Caco-2 (cell line): ENCODE results near the gene IL10RA. TPM values are rescaled to one million over a fixed set of nuclear protein-coding genes. Genes with fewer than 3 reads are reported as not detected.

ENCODE experiments used
- BruUV-seq: library from RNA; stranded (reverse); fragments of 400-500 nt; replicated peaks from 2 replicates; lab custom pipeline; 2021; lab: Mats Ljungman, UMichigan
- CTCF ChIA-PET: fragments of 300-600 bp; sonication (Branson Sonifier 250); formaldehyde crosslinking; loops from one replicate; lab custom pipeline; 2022; ENCODE audit warnings: antibody characterized with exemption; lab: Charles Lee
- POLR2A ChIA-PET: fragments of 300-600 bp; sonication (Branson Sonifier 250); formaldehyde crosslinking; loops from one replicate; lab custom pipeline; 2022; ENCODE audit warnings: antibody characterized with exemption; lab: Charles Lee
- DNase-seq, 2 experiments: peaks; one replicate each; pipeline versions ENCODE4 v3.0.0 to v3.0.0-alpha.2; 2020 to 2022
- H3K27me3 ChIP-seq: replicated peaks from 2 replicates; pipeline ENCODE4 v1.6.0; 2011; ENCODE audit warnings: low read length; ENCODE audit not compliant: control insufficient read depth, insufficient read depth
- H3K36me3 ChIP-seq: 2 replicates; pipeline ENCODE4 v1.5.1; 2011; ENCODE audit warnings: low read length; ENCODE audit not compliant: control insufficient read depth, insufficient read depth
- H3K4me1 ChIP-seq: fragments of 250-450 bp; sonication (Bioruptor Pico); 2 replicates; pipeline ENCODE4 v1.5.1; 2020; ENCODE audit warnings: mild to moderate bottlenecking
- H3K4me3 ChIP-seq: 2 replicates; pipeline ENCODE4 v1.5.1; 2011; ENCODE audit warnings: low read depth, mild to moderate bottlenecking, control low read depth, low read length
- H3K9me3 ChIP-seq: fragments of 250-450 bp; sonication (Bioruptor Pico); 2 replicates; pipeline ENCODE4 v1.5.1; 2020; ENCODE audit warnings: mild to moderate bottlenecking, moderate library complexity
- H3K27ac Mint-ChIP-seq: one replicate; pipeline ENCODE4 v1.8.0; 2022; ENCODE audit warnings: mixed read lengths; ENCODE audit not compliant: unreplicated experiment
- H3K27me3 Mint-ChIP-seq: one replicate; pipeline ENCODE4 v1.8.0; 2022; ENCODE audit warnings: mixed read lengths; ENCODE audit not compliant: insufficient read depth, unreplicated experiment
- H3K36me3 Mint-ChIP-seq: one replicate; pipeline ENCODE4 v1.8.0; 2022; ENCODE audit warnings: mild to moderate bottlenecking, mixed read lengths; ENCODE audit not compliant: insufficient read depth, unreplicated experiment
- H3K4me1 Mint-ChIP-seq: one replicate; pipeline ENCODE4 v1.8.0; 2022; ENCODE audit warnings: low read depth, mixed read lengths; ENCODE audit not compliant: unreplicated experiment
- H3K4me3 Mint-ChIP-seq: one replicate; pipeline ENCODE4 v1.8.0; 2022; ENCODE audit warnings: mild to moderate bottlenecking, moderate library complexity, mixed read lengths; ENCODE audit not compliant: unreplicated experiment
- H3K9me3 Mint-ChIP-seq: one replicate; pipeline ENCODE4 v1.8.0; 2022; ENCODE audit warnings: mixed read lengths; ENCODE audit not compliant: unreplicated experiment
- CTCF ChIP-seq, 2 experiments: fragments of 200-600 bp in 1 of 2; IDR thresholded peaks; 1 replicate in 1 of 2; 2 replicates in 1 of 2; pipeline versions ENCODE4 v1.5.1 to v1.8.0; 2011 to 2022; ENCODE audit warnings: antibody characterized with exemption in 1 of 2, control low read depth in 1 of 2, inconsistent platforms in 1 of 2, low read depth in 1 of 2, low read length in 1 of 2, mild to moderate bottlenecking in 1 of 2, moderate library complexity in 1 of 2; ENCODE audit not compliant: insufficient read depth in 1 of 2, severe bottlenecking in 1 of 2, unreplicated experiment in 1 of 2
- intact Hi-C: fragments of 100-400 bp; cut with micrococcal nuclease; formaldehyde crosslinking; loops from one replicate; pipeline ENCODE4 v1.10.0; 2022; ENCODE audit not compliant: unreplicated experiment
- total RNA-seq: library from RNA; stranded (reverse); gene quantifications from 2 replicates; pipeline ENCODE4 v1.2.3, GENCODE V29; 2022

The IL10RA gene
- total RNA-seq, 1 experiment from 2014 or later: 1.6 TPM

GRCh38 chr11:117999354-117999993 lies 13.3 kb downstream of the IL10RA start:
- Mint-ChIP-seq H3K36me3 (no peaks in the 10 kb centered on the region), H3K4me1 (peaks cover 6% of the 10 kb centered on the region), H3K4me3 (no peak overlapping the region), H3K27me3 (no peaks in the 10 kb centered on the region), H3K9me3 (peaks cover 9% of the 10 kb centered on the region), H3K27ac (no peak overlapping the region)
- TF ChIP-seq CTCF (IDR thresholded peaks at IDR 0.05; ENCODE audit: insufficient read depth in 1 of 2, low read depth in 1 of 2, low read length in 1 of 2, severe bottlenecking in 1 of 2, unreplicated experiment in 1 of 2): no peak
- H3K4me3 ChIP-seq: no peak overlapping the region
- H3K27me3 ChIP-seq: no peaks in the 10 kb centered on the region
- no TSS peak for BruUV-seq
- POLR2A ChIA-PET: interaction anchor here (0.8 kb wide), 1 partner anchor 12 kb away, joined by 3 read pairs; no protein-coding TSS in a partner anchor
- H3K36me3 ChIP-seq: no peaks in the 10 kb centered on the region
- no peaks in the 10 kb centered on the region for H3K9me3 ChIP-seq
- H3K4me1 ChIP-seq: peaks cover 1% of the 10 kb centered on the region
- CTCF ChIA-PET: no interaction called here
- peak in 1 of 2 experiments; percentile 31 for DNase-seq
- intact Hi-C loops: no loop called here

GRCh38 chr11:118000067-118000849 lies 14.1 kb downstream of the IL10RA start:
- peak in 1 of 2 experiments; percentile 25 for DNase-seq
- no TSS peak for BruUV-seq
- Mint-ChIP-seq H3K36me3 (no peaks in the 10 kb centered on the region), H3K4me1 (peaks cover 10% of the 10 kb centered on the region), H3K4me3 (no peak overlapping the region), H3K27me3 (no peaks in the 10 kb centered on the region), H3K9me3 (peaks cover 11% of the 10 kb centered on the region), H3K27ac (no peak overlapping the region)
- POLR2A ChIA-PET: interaction anchor here (0.8 kb wide), 1 partner anchor 13 kb away, joined by 3 read pairs; no protein-coding TSS in a partner anchor
- H3K4me1 ChIP-seq: peaks cover 9% of the 10 kb centered on the region
- no peak overlapping the region for H3K4me3 ChIP-seq
- no peak for TF ChIP-seq CTCF (IDR thresholded peaks at IDR 0.05; ENCODE audit: insufficient read depth in 1 of 2, low read depth in 1 of 2, low read length in 1 of 2, severe bottlenecking in 1 of 2, unreplicated experiment in 1 of 2)
- CTCF ChIA-PET: no interaction called here
- H3K36me3 ChIP-seq: no peaks in the 10 kb centered on the region
- no peaks in the 10 kb centered on the region for H3K27me3 ChIP-seq
- no peaks in the 10 kb centered on the region for H3K9me3 ChIP-seq
- intact Hi-C loops: no loop called here

- Histone ChIP-seq H3K36me3 (no peaks in the 10 kb centered on the region), H3K27me3 (no peaks in the 10 kb centered on the region), H3K4me3 (no peak overlapping the region), H3K4me1 (peaks cover 11% of the 10 kb centered on the region), H3K9me3 (no peaks in the 10 kb centered on the region)
- intact Hi-C loops: no loop called here
- DNase-seq: no peak
- peaks cover 15% of the 10 kb centered on the region for H3K4me1 Mint-ChIP-seq
- TF ChIP-seq CTCF (IDR thresholded peaks at IDR 0.05; ENCODE audit: insufficient read depth in 1 of 2, low read depth in 1 of 2, low read length in 1 of 2, severe bottlenecking in 1 of 2, unreplicated experiment in 1 of 2): no peak
- peaks cover 11% of the 10 kb centered on the region for H3K9me3 Mint-ChIP-seq
- CTCF ChIA-PET: interaction anchor here (0.9 kb wide), 1 partner anchor 14 kb away, joined by 3 read pairs; the partner anchor contains the start of gene IL10RA
- no TSS peak for BruUV-seq
- no peak overlapping the region for H3K27ac Mint-ChIP-seq
- no peak overlapping the region for H3K4me3 Mint-ChIP-seq
- no peaks in the 10 kb centered on the region for H3K36me3 Mint-ChIP-seq
- no peaks in the 10 kb centered on the region for H3K27me3 Mint-ChIP-seq
- POLR2A ChIA-PET: no interaction called here
Observed at GRCh38 chr11:118000850-118001228, 14.6 kb downstream of the IL10RA start.
